Esophagus muscularis mucosa (tissue), 4 donors: ENCODE data around the gene EPGN. TPM values are rescaled to one million over a fixed set of nuclear protein-coding genes. Genes with fewer than 3 reads are reported as not detected.

Experiments
- DNase-seq: peaks from one replicate; pipeline ENCODE4 v3.0.0-alpha.2; 2017; ENCODE audit errors: extremely low spot score
- H3K27ac ChIP-seq, 4 donors: fragments of 200-600 bp; sonication (generic); replicated peaks in 1 of 4; 1 replicate in 3 of 4; 2 replicates in 1 of 4; pipeline ENCODE4 v1.5.1; 2016 to 2019; ENCODE audit warnings: mild to moderate bottlenecking in 1 of 4
- H3K27me3 ChIP-seq, 4 donors: fragments of 200-600 bp; sonication (generic); one replicate each; pipeline versions ENCODE4 v1.5.1 to v1.6.0; 2016 to 2019
- H3K36me3 ChIP-seq, 4 donors: fragments of 200-600 bp; sonication (generic); one replicate each; pipeline ENCODE4 v1.5.1; 2016 to 2019
- H3K4me1 ChIP-seq, 4 donors: fragments of 200-600 bp; sonication (generic); one replicate each; pipeline ENCODE4 v1.5.1; 2016 to 2019
- H3K4me3 ChIP-seq, 4 donors: fragments of 200-600 bp; sonication (generic); 1 replicate in 2 of 4; 2 replicates in 2 of 4; pipeline ENCODE4 v1.5.1; 2016 to 2019; ENCODE audit warnings: mild to moderate bottlenecking in 4 of 4, moderate library complexity in 1 of 4
- H3K9me3 ChIP-seq, 4 donors: fragments of 200-600 bp; sonication (generic); 1 replicate in 3 of 4; 2 replicates in 1 of 4; pipeline ENCODE4 v1.5.1; 2016 to 2019
- EP300 ChIP-seq: sonication (generic); formaldehyde crosslinking; IDR thresholded peaks from one replicate; pipeline ENCODE4 v1.6.1; 2017; ENCODE audit warnings: antibody characterized with exemption
- POLR2A ChIP-seq: fragments of 450-650 bp; IDR thresholded peaks from one replicate; pipeline ENCODE4 v1.6.1; 2017; ENCODE audit warnings: antibody characterized with exemption, moderate library complexity, mild to moderate bottlenecking, low read depth
- POLR2AphosphoS5 ChIP-seq, 2 donors: sonication (generic); formaldehyde crosslinking; IDR thresholded peaks; one replicate each; pipeline ENCODE4 v1.6.1; 2017; ENCODE audit warnings: antibody characterized with exemption in 2 of 2
- WGBS: methylation state at CpG from one replicate; pipeline ENCODE4 v1.1.5; 2018; 5-methylcytosine and 5-hydroxymethylcytosine counted together
- intact Hi-C: fragments of 100-400 bp; cut with DNase I; formaldehyde crosslinking; loops from one replicate; pipeline ENCODE4 v1.15.1; 2023
- total RNA-seq, 4 donors: library from RNA; depleted of rRNA; stranded (reverse); fragments of >200 nt; gene quantifications; one replicate each; pipeline versions ENCODE4 v1.1.0 to v1.2.1, GENCODE V29; 2016
- TF ChIP-seq, protein P1 (sequence below), 3 experiments: fragments of 200-600 bp in 2 of 3; fragments of 450-650 bp in 1 of 3; sonication (generic) in 2 of 3; IDR thresholded peaks; one replicate each; pipeline ENCODE4 v1.5.1; 2017 to 2019; ENCODE audit warnings: antibody characterized with exemption in 3 of 3, mild to moderate bottlenecking in 2 of 3, moderate library complexity in 1 of 3

The EPGN gene, protein sequence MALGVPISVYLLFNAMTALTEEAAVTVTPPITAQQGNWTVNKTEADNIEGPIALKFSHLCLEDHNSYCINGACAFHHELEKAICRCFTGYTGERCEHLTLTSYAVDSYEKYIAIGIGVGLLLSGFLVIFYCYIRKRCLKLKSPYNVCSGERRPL
- total RNA-seq = not detected

DNA sequence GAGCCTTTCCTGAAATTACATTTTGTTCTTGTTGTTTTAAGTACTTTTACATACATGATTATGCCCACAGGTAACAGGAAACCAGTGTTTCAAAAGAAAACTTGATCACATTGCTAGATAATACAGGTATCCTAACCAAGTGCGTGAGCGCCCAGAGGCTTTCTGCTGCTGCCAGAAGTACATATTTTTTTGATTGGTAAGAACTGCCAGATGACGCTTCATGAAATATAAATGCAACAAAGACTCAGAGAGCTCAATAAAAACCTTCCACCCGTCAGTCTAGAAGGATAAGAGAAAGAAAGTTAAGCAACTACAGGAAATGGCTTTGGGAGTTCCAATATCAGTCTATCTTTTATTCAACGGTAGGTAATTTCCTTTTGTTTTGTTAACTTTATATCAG, at the start of gene EPGN:
Gene EPGN, plus strand, starts transcription at position 256 of the 400 bp plus-strand sequence. Its CDS starts 64 bp downstream, at position 320.
- TF ChIP-seq EP300 (no peak), POLR2A (no peak), POLR2AphosphoS5 (IDR thresholded peaks at IDR 0.05) (no peak)
- TF ChIP-seq, protein P1, sequence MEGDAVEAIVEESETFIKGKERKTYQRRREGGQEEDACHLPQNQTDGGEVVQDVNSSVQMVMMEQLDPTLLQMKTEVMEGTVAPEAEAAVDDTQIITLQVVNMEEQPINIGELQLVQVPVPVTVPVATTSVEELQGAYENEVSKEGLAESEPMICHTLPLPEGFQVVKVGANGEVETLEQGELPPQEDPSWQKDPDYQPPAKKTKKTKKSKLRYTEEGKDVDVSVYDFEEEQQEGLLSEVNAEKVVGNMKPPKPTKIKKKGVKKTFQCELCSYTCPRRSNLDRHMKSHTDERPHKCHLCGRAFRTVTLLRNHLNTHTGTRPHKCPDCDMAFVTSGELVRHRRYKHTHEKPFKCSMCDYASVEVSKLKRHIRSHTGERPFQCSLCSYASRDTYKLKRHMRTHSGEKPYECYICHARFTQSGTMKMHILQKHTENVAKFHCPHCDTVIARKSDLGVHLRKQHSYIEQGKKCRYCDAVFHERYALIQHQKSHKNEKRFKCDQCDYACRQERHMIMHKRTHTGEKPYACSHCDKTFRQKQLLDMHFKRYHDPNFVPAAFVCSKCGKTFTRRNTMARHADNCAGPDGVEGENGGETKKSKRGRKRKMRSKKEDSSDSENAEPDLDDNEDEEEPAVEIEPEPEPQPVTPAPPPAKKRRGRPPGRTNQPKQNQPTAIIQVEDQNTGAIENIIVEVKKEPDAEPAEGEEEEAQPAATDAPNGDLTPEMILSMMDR (IDR thresholded peaks at IDR 0.05) = no peak
- H3K4me3 ChIP-seq = no peak within 1 kb of the TSS
- no peaks in the 10 kb centered on the region for H3K4me1 ChIP-seq
- H3K9me3 ChIP-seq = no peaks in the 10 kb centered on the region
- no peak within 1 kb of the TSS for H3K27ac ChIP-seq
- H3K27me3 ChIP-seq = no peaks in the 10 kb centered on the region
- no peak for DNase-seq
- WGBS = 57% methylated on average over 5 of the region's 5 CpGs
- no peaks in the 10 kb centered on the region for H3K36me3 ChIP-seq
- intact Hi-C loops = no loop called here

DNA sequence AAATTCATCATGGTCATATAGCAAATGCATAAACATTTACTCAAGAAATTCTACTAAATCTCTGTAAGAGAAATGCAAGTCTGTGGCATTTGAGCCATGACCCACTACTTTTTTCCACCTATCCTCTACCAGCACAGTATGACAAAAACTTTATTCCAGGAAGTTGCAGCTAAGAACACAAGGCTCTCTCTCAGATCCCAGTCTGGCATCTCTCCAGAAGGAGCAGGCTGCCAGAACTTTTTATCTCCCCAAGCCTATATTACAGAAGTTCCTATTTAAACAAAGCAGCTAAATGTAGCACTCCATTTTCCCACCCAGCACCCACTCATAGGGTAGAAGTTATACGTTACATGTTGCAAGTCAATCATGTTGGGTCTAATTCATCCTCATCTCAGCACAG, 49.3 kb upstream of the EPGN start:
- intact Hi-C loops = no loop called here

DNA sequence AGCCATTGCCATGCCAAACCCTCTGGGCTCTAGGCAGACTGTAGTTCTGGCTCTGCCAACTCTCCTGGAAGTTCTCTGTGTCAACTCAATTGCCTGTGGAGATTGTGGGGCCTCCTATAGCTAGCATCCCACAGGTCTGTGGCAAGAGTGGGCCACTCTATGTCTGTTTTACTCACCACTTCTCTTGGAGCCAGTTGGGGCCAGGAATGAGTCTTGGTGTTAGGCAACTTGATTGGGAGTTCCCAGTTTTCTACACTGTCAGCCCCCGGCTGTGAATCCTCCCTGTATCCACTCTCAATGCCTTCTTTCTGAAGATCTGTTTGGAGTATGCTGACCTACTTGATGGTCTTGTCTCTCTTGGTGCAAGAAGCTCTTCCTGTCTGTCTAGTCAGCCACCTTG, 48.2 kb upstream of the EPGN start:
- 88% methylated on average over 1 of the region's 1 CpG for WGBS
- Histone ChIP-seq H3K27ac (no peak overlapping the region), H3K36me3 (no peaks in the 10 kb centered on the region), H3K9me3 (no peaks in the 10 kb centered on the region), H3K27me3 (no peaks in the 10 kb centered on the region), H3K4me3 (no peak overlapping the region), H3K4me1 (peaks cover 0 to 4% (median 2%) of the 10 kb centered on the region in 4 donors)
- TF ChIP-seq POLR2AphosphoS5 (IDR thresholded peaks at IDR 0.05) (no peak), POLR2A (no peak), EP300 (no peak)
- TF ChIP-seq, protein P1 (IDR thresholded peaks at IDR 0.05) = no peak
- no peak for DNase-seq
- intact Hi-C loops = no loop called here

More for the DNA sequence above, 49.3 kb upstream of the EPGN start:
- H3K4me1 ChIP-seq = peaks cover 0 to 4% (median 2%) of the 10 kb centered on the region in 4 donors
- TF ChIP-seq POLR2A = no peak
- TF ChIP-seq, protein P1 (IDR thresholded peaks at IDR 0.05) = no peak
- no peak for TF ChIP-seq EP300
- TF ChIP-seq POLR2AphosphoS5 (IDR thresholded peaks at IDR 0.05) = no peak
- no peaks in the 10 kb centered on the region for H3K36me3 ChIP-seq
- H3K9me3 ChIP-seq = peaks cover 0 to 2% (median 0%) of the 10 kb centered on the region in 4 donors
- no peak for DNase-seq
- H3K27me3 ChIP-seq = no peaks in the 10 kb centered on the region
- H3K27ac ChIP-seq = no peak overlapping the region
- H3K4me3 ChIP-seq = no peak overlapping the region
- WGBS = 60% methylated on average over 1 of the region's 1 CpG

DNA sequence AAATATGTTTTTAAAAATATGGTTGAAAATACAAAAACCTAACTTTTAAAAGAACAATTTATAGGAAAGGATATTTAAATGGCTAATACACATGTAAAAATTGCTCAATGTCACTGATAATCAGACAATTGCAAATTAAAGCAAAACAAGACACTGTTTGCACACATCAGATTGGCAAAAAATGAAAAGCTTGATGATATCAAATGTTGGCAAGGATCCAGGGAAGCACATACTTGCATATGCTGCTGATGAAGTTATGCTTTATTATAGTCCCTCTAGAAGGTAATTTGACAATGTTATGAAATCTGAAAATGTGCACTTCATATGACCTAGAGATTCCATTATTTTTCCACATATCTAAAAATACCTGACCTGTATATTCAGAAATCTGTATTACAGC, 45.7 kb upstream of the EPGN start:
- H3K36me3 ChIP-seq = no peaks in the 10 kb centered on the region
- intact Hi-C loops = no loop called here
- no peak for TF ChIP-seq EP300
- TF ChIP-seq, protein P1 (IDR thresholded peaks at IDR 0.05) = no peak
- no peak for TF ChIP-seq POLR2AphosphoS5 (IDR thresholded peaks at IDR 0.05)
- no peak for TF ChIP-seq POLR2A
- no peak overlapping the region for H3K27ac ChIP-seq
- no peaks in the 10 kb centered on the region for H3K9me3 ChIP-seq
- H3K4me1 ChIP-seq = peaks cover 0 to 4% (median 2%) of the 10 kb centered on the region in 4 donors
- no peak overlapping the region for H3K4me3 ChIP-seq
- no peak for DNase-seq
- H3K27me3 ChIP-seq = no peaks in the 10 kb centered on the region

DNA sequence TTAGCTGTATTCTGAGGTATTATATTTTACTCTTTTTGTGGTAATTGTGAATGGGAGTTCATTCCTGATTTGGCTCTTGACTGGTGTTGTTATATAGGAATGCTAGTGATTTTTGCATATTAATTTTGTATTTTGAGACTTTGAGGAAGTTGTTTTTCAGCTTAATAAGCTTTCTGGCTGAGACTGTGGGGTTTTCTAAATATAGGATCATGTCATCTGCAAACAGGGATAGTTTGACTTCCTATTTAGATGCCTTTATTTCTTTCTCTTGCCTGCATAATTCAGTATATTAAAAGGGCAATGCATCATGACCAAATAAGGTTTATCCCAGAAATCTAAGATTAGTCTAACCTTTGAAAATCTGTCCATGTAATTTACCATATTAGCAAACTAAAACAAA, 44.7 kb upstream of the EPGN start:
- H3K36me3 ChIP-seq = no peaks in the 10 kb centered on the region
- H3K9me3 ChIP-seq = no peaks in the 10 kb centered on the region
- no peak overlapping the region for H3K27ac ChIP-seq
- H3K27me3 ChIP-seq = no peaks in the 10 kb centered on the region
- no peak for DNase-seq
- TF ChIP-seq EP300 = no peak
- no peak for TF ChIP-seq POLR2AphosphoS5 (IDR thresholded peaks at IDR 0.05)
- TF ChIP-seq POLR2A = no peak
- TF ChIP-seq, protein P1 (IDR thresholded peaks at IDR 0.05) = no peak
- intact Hi-C loops = no loop called here
- peaks cover 0 to 4% (median 2%) of the 10 kb centered on the region in 4 donors for H3K4me1 ChIP-seq
- H3K4me3 ChIP-seq = no peak overlapping the region
